Tongue (tissue), 2 donors: ENCODE measurements around the gene TRIM71. TPM values are rescaled to one million over a fixed set of nuclear protein-coding genes. Genes with fewer than 3 reads are reported as not detected.
A peak's percentile ranks its signal among the peaks of the same experiment; 100 is the strongest.
"Not testable (repeated sequence)": the region's sequence is repeated elsewhere in the genome, so short reads cannot be mapped to it uniquely, and the experiment has no call there.

ENCODE experiments used
- DNase-seq: peaks from one replicate; pipeline ENCODE4 v3.0.0-alpha.2; 2015
- total RNA-seq: library from RNA; depleted of rRNA; stranded (reverse); fragments of >200 nt; gene quantifications from one replicate; pipeline ENCODE4 v1.2.3, GENCODE V29; 2014

TRIM71 gene
- total RNA-seq, 1 donor from 2014 or later = 0.31 TPM

DNA sequence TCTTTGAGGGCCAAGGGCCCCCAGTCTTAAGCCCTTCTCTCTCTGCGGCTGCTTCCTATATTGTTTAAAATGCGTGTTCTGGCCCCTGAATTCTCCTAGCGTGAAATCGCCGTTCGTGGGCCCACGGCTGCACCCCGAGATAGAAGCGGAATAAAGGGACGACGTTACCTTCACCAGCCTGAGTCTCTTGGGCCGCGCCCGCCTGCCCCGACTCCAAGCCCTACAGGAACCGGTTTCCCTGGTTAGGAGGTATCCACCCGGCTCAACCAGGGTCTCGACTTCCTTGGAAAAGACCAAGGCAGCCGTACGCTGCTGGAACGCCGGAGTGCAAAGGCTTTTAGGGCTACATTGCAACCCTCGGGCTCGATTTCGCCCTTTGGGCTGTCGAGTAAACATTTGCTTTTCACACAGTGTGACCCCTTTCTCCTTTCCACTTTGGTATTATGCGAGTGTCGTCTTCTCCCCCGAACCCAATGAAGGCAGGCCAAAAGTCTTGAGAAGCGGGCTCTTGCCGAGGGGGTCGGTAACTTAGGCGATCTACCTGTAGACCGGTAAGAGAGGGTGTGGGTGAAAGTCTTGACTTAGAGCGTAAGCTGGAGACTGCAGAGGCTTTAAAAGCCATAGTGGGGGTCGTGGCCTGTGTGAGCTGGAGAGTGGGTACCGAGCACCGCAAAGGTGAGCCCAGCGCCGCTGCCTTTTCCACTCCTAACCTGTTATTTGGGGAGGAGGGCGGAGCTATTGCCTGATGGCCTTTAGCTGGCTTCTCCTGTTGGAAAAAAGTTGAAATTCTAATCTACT, 2.0 kb downstream of the TRIM71 start:
- peak; percentile 40 for DNase-seq

- no peak for DNase-seq
Measured at GRCh38 chr3:32820430-32820829, 2.6 kb downstream of the TRIM71 start.

- no peak for DNase-seq
Measured at GRCh38 chr3:32820971-32821685, 3.3 kb downstream of the TRIM71 start.

GRCh38 chr3:32821686-32822296, 4.0 kb downstream of the TRIM71 start:
- no peak for DNase-seq

- no peak for DNase-seq
Measured at GRCh38 chr3:32822609-32823498, 5.1 kb downstream of the TRIM71 start.

DNA sequence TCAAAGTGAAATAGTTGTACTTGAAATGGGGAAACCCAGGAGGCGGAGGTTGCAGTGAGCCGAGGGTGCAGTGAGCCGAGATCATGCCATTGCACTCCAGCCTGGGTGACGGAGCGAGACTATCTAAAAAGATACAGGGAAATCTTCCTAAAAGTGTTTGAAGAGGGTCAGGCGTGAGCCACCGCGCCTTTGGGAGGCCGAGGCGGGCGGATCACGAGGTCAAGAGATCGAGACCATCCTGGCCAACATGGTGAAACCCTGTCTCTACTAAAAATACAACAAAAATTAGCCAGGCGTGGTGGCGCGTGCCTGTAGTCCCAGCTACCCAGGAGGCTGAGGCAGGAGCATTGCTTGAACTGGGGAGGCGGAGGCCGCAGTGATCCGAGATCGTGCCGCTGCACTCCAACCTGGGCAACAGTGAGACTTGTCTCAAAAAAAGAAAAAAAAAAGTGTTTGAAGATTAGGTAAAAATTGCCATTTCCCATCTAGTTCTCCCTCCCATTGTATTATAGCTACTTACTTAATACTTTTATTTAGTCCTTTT, 5.9 kb downstream of the TRIM71 start:
- DNase-seq = not testable (repeated sequence)

DNA sequence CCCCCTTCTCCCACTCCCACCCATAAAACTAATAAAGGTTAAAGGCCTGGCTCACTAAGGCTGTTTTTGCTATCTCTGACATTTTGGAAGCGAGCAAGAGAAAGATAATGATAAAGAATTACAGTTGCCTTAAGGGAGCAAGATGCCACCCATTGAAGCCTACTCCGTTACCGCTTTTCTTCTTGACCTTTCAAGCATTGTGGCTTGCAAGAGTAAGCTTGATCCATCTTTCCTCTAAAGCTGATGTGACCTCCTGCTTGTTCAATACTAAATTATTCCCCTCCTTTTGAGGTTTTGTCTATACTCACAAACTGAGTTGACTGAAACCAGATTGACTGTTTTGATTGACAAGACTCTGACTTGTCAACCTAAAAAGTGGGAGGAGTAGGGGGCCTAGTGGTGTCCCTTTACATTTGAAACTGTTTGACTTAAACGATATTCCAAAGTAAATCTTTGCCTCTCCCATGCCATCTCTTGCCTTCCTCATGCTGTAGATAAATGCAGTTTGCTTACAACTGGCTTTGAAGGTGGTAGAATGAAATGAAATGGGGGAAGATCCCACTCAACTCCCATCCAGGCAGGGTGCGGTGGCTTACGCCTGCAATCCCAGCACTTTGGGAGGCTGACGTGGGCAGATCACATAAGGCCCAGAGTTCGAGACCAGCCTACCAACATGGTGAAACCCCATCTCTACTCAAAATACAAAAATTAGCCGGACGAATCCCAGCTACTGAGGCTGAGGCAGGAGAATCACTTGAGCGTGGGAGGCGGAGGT, 8.0 kb downstream of the TRIM71 start:
- DNase-seq = no peak

DNA sequence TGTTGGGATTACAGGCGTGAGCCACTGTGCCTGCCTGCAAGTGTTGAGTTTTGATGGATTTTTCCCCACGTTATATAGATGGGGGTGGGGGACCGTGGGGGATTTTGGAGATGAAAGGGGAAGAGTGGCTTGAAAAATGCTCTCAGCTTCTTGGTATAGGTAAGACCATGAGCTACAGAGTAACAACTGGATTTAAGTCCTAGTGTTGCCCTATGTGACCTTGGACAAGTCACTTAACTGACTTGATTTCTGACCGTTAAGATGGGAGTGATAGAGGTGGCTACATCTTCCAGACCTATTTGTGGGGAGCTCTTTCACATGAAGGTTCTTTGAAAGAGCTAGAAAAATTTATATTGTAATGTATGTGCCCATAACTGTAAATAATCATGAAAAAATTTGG, 13.3 kb downstream of the TRIM71 start:
- no peak for DNase-seq

GRCh38 chr3:32831791-32832190, 14.0 kb downstream of the TRIM71 start:
- no peak for DNase-seq

DNA sequence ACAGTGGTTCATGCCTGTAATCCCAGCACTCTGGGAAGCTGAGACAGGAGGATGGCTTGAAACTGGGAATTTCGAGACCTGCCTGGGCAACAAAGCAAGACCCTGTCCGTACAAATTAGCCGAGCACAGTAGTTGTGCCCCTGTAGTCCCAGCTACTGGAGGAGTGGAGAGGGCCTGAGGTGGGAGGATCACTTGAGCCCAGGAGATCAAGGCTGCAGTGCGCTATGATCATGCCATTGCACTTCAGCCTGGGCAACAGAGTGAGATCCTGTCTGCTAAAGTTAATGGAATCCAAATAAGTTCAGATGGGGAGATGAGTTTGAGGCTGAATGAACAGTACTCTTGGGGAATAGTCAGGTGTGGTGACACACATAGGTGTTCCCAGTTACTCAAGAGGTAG, 14.4 kb downstream of the TRIM71 start:
- DNase-seq = no peak

GRCh38 chr3:32835049-32835371, 17.2 kb downstream of the TRIM71 start:
- DNase-seq = no peak

DNA sequence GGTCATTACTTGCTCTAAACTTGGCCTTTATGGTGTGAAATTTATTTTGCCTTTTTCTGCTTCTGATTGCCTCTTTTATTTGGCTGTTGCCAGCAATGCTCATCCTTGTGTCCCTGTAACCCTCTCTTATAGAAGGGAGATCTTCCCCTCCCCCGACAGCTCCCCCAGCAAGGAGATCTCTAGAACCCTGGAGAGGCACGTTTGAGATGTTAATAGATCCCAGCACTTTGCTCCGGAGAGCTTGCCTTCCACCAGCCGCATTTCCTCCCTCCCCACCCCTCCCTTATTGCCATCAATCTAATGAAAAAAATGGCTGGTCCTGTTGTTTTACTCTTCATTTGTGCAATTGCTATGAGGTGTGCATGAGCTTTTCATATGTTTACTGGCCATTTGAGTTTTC, 18.2 kb downstream of the TRIM71 start:
- DNase-seq = no peak

DNA sequence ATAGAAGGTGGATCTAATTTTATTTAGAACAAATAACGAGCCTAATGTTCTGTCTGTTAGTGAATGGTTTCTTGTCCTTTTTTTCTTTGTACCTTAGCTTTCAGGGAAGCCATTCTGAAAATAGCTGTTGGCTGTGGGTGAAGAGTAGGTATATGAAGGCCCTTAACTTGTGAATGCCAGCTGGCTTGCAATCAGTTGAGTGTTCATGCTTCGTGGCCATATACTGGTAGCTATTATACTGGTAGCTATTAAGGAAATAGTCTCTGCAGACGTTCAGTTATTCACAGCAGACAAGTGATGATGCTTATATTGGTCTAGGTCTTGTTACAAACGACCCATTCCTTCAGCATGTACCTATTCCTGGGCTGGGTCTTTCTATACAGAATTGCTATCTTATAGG, 18.8 kb downstream of the TRIM71 start:
- no peak for DNase-seq

DNA sequence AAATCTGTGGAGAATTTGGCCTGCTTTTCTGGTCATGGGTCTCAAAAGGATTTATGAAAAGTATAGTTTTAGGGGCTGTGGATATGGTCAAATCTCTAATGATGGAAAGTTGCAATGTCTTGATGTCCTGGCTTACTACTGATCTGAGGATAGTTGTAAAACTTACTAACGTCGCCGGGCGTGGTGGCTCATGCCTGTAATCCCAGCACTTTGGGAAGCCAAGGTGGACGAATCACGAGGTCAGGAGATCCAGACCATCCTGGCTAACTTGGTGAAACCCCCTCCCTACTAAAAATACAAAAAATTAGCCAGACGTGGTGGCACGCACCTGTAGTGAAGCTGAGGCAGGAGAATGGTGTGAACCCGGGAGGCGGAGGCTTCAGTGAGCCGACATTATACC, 19.6 kb downstream of the TRIM71 start:
- no peak for DNase-seq

GRCh38 chr3:32837789-32838188, 20.0 kb downstream of the TRIM71 start:
- DNase-seq = no peak

- DNase-seq = no peak
Measured at GRCh38 chr3:32839714-32840085, 21.9 kb downstream of the TRIM71 start.

- no peak for DNase-seq
Measured at GRCh38 chr3:32840086-32840841, 22.5 kb downstream of the TRIM71 start.

DNA sequence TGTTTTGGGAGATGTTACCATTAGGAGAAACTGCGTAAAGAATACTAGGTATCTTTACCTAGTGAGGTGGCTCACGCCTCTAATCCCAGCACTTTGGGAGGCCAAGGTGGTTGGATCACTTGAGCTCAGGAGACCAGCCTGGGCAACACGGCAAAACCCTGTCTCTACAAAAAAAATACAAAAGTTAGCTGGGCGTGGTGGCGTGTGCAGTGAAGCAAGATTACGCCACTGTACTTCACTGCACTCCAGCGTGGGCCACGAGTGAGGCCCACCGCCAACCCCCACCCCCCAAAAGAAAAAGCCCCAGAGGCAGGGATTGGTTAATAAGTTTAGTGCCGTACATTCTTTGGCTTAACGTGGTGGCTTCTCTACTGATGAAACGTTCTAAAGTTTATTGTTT, 23.5 kb downstream of the TRIM71 start:
- DNase-seq = no peak

DNA sequence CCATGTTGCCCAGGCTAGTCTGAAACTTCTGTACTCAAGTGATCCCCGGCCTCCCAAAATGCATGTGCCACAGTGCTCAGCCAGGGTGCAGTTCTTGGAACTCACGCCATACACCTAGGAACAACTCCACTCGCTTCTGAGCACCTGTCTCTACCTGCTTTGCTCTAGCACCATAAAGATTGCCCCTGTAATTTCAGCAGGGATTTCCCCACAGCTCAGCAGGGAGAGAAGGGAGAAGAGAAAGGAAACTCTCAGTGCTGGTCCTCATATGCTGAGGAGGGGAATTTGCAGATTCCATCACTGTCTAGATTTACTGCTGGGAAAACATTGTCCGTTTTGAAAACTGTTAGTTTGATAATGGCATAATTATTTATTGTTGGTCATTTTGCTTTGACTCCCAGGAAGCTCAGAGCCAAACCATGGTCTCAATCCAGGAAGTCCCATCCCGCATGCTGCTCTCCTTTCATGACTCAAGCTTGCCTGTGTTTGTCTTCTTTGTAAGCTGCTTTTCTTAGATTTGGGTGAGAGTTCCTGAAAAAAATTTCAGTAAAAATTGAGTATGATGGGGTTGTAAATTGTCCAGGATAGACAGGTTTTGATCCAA, 24.2 kb downstream of the TRIM71 start:
- no peak for DNase-seq

GRCh38 chr3:32842531-32842931, 24.7 kb downstream of the TRIM71 start:
- no peak for DNase-seq
